ENCODE data around the gene MEN1. TPM values are rescaled to one million over a fixed set of nuclear protein-coding genes. Genes with fewer than 3 reads are reported as not detected.

MEN1 gene
- total and polyA plus RNA-seq, 9 of the 15 experiments (the other 6 are each of a cell fraction or from before 2014, with no cell fraction given) = 3.4 to 57.2 (median 19.3) TPM

DNA sequence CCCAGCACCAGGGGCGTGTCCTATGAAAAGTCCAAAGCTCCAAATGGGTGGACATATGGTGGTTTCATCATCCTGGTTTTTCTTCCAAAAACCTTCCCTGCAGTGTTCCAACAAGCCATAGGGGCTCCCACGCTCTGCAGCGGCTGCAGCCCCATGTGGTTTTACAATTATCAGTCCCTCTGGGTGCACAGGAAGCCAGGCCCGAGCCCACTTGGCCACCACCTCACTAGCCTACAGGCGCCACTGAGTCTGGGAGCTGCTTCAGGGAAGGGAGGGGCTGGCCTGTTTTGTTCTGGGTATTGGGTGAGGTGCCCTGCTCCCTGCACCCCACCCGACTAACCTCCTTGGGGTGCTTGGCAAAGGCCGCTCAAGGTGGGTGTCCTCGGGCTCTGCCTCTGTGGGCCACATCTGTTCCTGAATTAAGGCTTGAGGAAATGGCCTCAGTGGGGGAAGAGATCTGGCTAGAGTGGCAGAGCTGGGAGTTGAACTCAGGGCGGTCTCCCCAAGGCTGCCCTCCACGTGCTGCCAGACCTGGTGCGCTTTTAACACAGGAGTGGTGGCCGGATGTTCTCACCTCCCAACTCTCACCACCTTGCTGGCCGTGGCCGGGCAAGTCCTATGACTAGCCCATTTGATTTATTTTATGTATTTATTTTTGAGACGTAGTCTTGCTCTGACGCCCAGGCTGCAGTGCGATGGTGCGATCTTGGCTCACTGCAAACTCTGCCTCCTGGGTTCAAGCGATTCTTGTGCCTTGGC lies 39.4 kb upstream of the MEN1 start:
- Histone ChIP-seq H3K79me2 (ENCODE audit: control insufficient read depth, insufficient read depth, low read length) (no peaks in the 10 kb centered on the region), H2AFZ (ENCODE audit: low read depth, low read length) (no peak overlapping the region; the same call in 1 of the 2 replicates), H3K4me2 (ENCODE audit: insufficient read depth, low read length) (no peak overlapping the region), H3K9me3 (replicated peaks; ENCODE audit: control insufficient read depth, insufficient read depth, low read depth, low read length) (no peaks in the 10 kb centered on the region), H3K36me3 (ENCODE audit: control insufficient read depth, insufficient read depth, low read length) (peaks cover 18% of the 10 kb centered on the region; the same call in 2 of the 3 replicates), H3K4me3 (no peak overlapping the region), H3K4me1 (replicated peaks in 1 of 2; ENCODE audit: control insufficient read depth in 2 of 2, insufficient read depth in 2 of 2, low read length in 2 of 2) (peaks cover 39 to 83% of the 10 kb centered on the region in 2 experiments), H3K9ac (ENCODE audit: insufficient read depth in 1 of 2, low read depth in 2 of 2, low read length in 2 of 2) (peak overlapping the region in 1 of 2 experiments; percentile 87; a peak in 2 of 4 replicates), H4K20me1 (replicated peaks; ENCODE audit: control insufficient read depth, insufficient read depth, low read length) (no peaks in the 10 kb centered on the region), H3K9me1 (ENCODE audit: control insufficient read depth, insufficient read depth, low read length) (no peaks in the 10 kb centered on the region), H3K27me3 (ENCODE audit: control insufficient read depth in 2 of 2, insufficient read depth in 2 of 2, low read length in 2 of 2) (no peaks in the 10 kb centered on the region), H3K27ac (ENCODE audit: extremely low read depth, low read depth, low read length) (no peak overlapping the region)
- FAIRE-seq = no peak
- ChIA-PET CTCF (ENCODE audit: low intra/inter-chr PET ratio) (interaction anchor here (3.7 kb wide), 1 partner anchor 44 kb away, joined by 39 read pairs; no protein-coding TSS in a partner anchor), POLR2A (interaction anchor here (0.8 to 4.4 kb wide), 5 partner anchors 14 to 42 kb away, joined by 3 to 26 read pairs (median 11); partner anchors contain the start of gene EHD1)
- DNase-seq (ENCODE audit: extremely low read depth in 1 of 4, low spot score in 3 of 4) = no peak
- intact Hi-C loops (cut with micrococcal nuclease) (loop anchor here (5.0 to 10.0 kb wide), 2 partner anchors 263 to 405 kb away; partner anchors contain the start of gene TM7SF2), in situ Hi-C loops (cut with MboI) (loop anchor here (5.0 kb wide), 2 partner anchors 43 to 148 kb away; partner anchors contain the start of gene BATF2)
- WGBS (ENCODE audit: insufficient coverage, low coverage, missing lambda C conversion rate) = 84% methylated on average over 19 of the region's 19 CpGs
- no TSS peak for BruUV-seq (replicated peaks)
- ATAC-seq = no peak
- no peak for TF ChIP-seq ZKSCAN8 (CRISPR knock-in tag; IDR thresholded peaks at IDR 0.05)
- TF ChIP-seq SMARCA4 (IDR thresholded peaks at IDR 0.05) = no peak
- TF ChIP-seq TEAD1 (CRISPR knock-in tag; IDR thresholded peaks at IDR 0.05) = no peak
- no peak for TF ChIP-seq XRCC5 (IDR thresholded peaks at IDR 0.05; ENCODE audit: low read depth, low read length)
- peak; percentile 19; the same call in 1 of the 2 replicates for TF ChIP-seq SMAD4 (CRISPR knock-in tag; conservative IDR thresholded peaks at IDR 0.05)
- no peak for TF ChIP-seq PCBP1 (IDR thresholded peaks at IDR 0.05; ENCODE audit: low read depth, low read length, poor library complexity, severe bottlenecking)
- TF ChIP-seq CBFA2T2 (conservative IDR thresholded peaks at IDR 0.05) = no peak
- no peak for TF ChIP-seq KDM2B (CRISPR knock-in tag; IDR thresholded peaks at IDR 0.05)
- TF ChIP-seq CBFB (CRISPR knock-in tag; IDR thresholded peaks at IDR 0.05) = no peak
- no peak for TF ChIP-seq MBD1 (CRISPR knock-in tag; IDR thresholded peaks at IDR 0.05)
- TF ChIP-seq HOXB6 (CRISPR knock-in tag; IDR thresholded peaks at IDR 0.05; ENCODE audit: borderline replicate concordance) = no peak
- TF ChIP-seq POLR2G (IDR thresholded peaks at IDR 0.05; ENCODE audit: low read depth, low read length) = peak; percentile 41; the same call in 1 of the 2 replicates
- TF ChIP-seq E2F6 (IDR thresholded peaks at IDR 0.05; ENCODE audit: borderline replicate concordance in 1 of 2, extremely low read depth in 1 of 2, insufficient read depth in 1 of 2, insufficient read length in 1 of 2, low read depth in 1 of 2, low read length in 1 of 2, poor library complexity in 1 of 2, severe bottlenecking in 1 of 2) = no peak
- TF ChIP-seq RNF2 (IDR thresholded peaks at IDR 0.05) = no peak
- TF ChIP-seq RAD21 (CRISPR knock-in tag; conservative IDR thresholded peaks at IDR 0.05 in 1 of 2, IDR thresholded peaks at IDR 0.05 in 1 of 2) = peak; percentile 14 to 38; a peak in 3 of 4 replicates
